ENCODE results near the gene TMEM131L. TPM values are rescaled to one million over a fixed set of nuclear protein-coding genes. Genes with fewer than 3 reads are reported as not detected.

TMEM131L gene
- total RNA-seq, 2 experiments from 2014 or later: 37.6 to 41.6 TPM

DNA sequence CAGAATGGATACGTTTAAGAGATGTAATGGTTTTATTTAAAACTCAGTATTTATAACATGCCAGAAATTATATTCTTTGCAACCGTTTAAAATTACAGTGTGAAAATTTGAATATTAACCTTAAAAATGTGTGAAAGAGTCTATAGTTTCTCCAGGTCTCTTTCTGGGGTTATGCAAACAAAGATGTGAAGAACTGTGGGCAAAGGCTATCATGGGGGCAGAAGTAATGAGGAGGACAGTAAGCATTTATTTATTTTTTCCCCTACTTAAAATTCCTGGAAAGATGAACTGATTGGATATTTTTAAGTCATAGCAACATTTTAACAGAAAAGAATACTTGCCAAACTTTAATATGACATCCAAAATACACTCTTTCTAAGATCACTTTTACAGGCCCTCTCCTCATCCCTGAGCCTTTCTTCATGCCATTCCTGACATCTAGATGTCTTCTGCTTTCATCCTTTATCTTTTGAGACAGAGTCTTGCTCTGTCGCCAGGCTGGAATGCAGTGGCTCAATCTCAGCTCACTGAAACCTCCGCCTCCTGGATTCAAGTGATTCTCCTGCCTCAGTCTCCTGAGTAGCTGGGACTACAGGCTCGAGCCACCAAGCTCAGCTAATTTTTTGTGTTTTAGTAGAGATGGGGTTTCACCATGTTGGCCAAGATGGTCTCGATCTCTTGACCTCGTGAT is 46.1 kb downstream of the TMEM131L start:
- intact Hi-C loops (cut with micrococcal nuclease): no loop called here
- DNase-seq: no peak
- Mint-ChIP-seq H3K36me3 (ENCODE audit: low read depth) (peaks cover 32% of the 10 kb centered on the region), H3K4me3 (no peak overlapping the region), H3K27me3 (ENCODE audit: low read depth) (no peaks in the 10 kb centered on the region), H3K4me1 (ENCODE audit: low read depth) (peaks cover 71% of the 10 kb centered on the region), H3K27ac (peak overlapping the region; percentile 74), H3K9me3 (peaks cover 5% of the 10 kb centered on the region)
- CTCF ChIA-PET: interaction anchor here (1.4 kb wide), 1 partner anchor 11 kb away, joined by 3 read pairs; no protein-coding TSS in a partner anchor

DNA sequence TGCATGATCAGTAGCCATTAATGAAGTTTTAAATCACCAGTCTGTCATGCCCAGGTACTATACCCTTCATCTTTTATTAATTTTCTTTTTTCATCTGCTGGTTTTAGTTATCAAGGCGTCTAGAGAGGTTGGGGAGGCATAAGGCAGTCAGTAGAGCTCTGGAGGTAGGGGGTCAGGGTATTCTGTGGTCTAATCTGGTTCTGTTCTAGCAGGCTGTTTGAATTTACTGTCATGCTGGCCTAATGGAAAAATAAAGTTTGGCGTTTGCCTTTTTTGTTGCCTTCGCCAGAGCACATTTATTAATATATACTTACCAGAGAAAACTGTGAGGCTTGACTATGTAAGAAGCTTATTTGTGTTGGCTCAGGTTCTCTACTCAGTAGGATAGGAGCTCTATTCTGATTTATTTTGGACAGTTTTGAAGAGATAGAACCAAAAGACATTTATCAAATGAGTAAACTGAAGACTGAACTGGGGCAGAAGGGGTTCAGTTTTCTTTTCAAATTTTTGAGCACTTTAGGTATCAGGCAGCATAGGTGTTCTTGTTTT is 46.9 kb downstream of the TMEM131L start:
- intact Hi-C loops (cut with micrococcal nuclease): no loop called here
- CTCF ChIA-PET: interaction anchor here (1.1 to 1.4 kb wide), 3 partner anchors 10 to 43 kb away, joined by 3 to 4 read pairs (median 3); no protein-coding TSS in a partner anchor
- DNase-seq: no peak
- H3K9me3 Mint-ChIP-seq: peaks cover 5% of the 10 kb centered on the region
- peaks cover 26% of the 10 kb centered on the region for H3K36me3 Mint-ChIP-seq (ENCODE audit: low read depth)
- no peak overlapping the region for H3K4me3 Mint-ChIP-seq
- H3K4me1 Mint-ChIP-seq (ENCODE audit: low read depth): peaks cover 71% of the 10 kb centered on the region
- H3K27ac Mint-ChIP-seq: peak overlapping the region; percentile 74
- no peaks in the 10 kb centered on the region for H3K27me3 Mint-ChIP-seq (ENCODE audit: low read depth)

- CTCF ChIA-PET: interaction anchor here (1.1 to 1.4 kb wide), 3 partner anchors 9 to 43 kb away, joined by 3 to 4 read pairs (median 3); no protein-coding TSS in a partner anchor
- Mint-ChIP-seq H3K36me3 (ENCODE audit: low read depth) (peaks cover 24% of the 10 kb centered on the region), H3K27me3 (ENCODE audit: low read depth) (no peaks in the 10 kb centered on the region), H3K9me3 (peaks cover 5% of the 10 kb centered on the region), H3K27ac (peak overlapping the region; percentile 88), H3K4me3 (no peak overlapping the region), H3K4me1 (ENCODE audit: low read depth) (peaks cover 73% of the 10 kb centered on the region)
- intact Hi-C loops (cut with micrococcal nuclease): no loop called here
- DNase-seq: no peak
Measured at GRCh38 chr4:153513596-153513995, 47.4 kb downstream of the TMEM131L start.

GRCh38 chr4:153514001-153514526 is 47.9 kb downstream of the TMEM131L start:
- Mint-ChIP-seq H3K27ac (peak overlapping the region; percentile 88), H3K4me3 (no peak overlapping the region)
- intact Hi-C loops (cut with micrococcal nuclease): no loop called here

DNA sequence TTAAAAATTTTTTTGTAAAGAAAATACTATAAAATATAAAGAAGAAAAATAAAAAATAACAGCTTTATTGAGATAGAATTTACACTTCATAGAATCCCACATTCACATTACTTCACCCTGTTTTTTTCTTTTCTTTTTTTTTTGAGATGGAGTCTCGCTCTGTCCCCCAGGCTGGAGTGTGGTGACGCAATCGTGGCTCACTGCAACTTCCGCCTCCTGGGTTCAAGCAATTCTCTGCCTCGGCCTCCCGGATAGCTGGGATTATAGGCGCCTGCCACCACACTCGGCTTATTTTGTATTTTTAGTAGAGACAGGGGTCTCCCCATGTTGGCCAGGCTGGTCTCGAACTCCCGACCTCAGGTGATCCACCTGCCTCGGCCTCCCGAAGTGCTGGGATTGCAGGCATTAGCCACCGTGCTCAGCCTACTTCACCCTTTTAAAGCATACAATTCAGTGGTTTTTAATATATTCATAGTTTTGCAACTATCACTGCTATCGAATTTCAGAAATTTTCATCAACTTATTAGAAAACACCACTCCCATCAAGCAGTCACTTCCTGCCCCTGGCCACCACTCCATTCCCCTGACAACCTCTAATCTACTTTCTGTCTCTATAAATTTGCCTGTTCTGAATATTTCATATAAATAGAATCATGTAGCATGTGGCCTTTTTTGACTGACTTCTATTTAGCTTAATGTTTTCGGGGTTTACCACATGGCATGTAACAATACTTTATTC is 48.7 kb downstream of the TMEM131L start:
- Mint-ChIP-seq H3K4me1 (ENCODE audit: low read depth) (peaks cover 82% of the 10 kb centered on the region), H3K36me3 (ENCODE audit: low read depth) (peaks cover 18% of the 10 kb centered on the region), H3K9me3 (peaks cover 5% of the 10 kb centered on the region), H3K27me3 (ENCODE audit: low read depth) (no peaks in the 10 kb centered on the region), H3K27ac (peak overlapping the region; percentile 22), H3K4me3 (no peak overlapping the region)
- DNase-seq: no peak
- CTCF ChIA-PET: interaction anchor here (0.7 to 1.0 kb wide), 3 partner anchors 35 to 81 kb away, joined by 3 to 9 read pairs (median 5); no protein-coding TSS in a partner anchor
- intact Hi-C loops (cut with micrococcal nuclease): no loop called here

More at GRCh38 chr4:153514001-153514526, 47.9 kb downstream of the TMEM131L start:
- Mint-ChIP-seq H3K4me1 (ENCODE audit: low read depth) (peaks cover 77% of the 10 kb centered on the region), H3K36me3 (ENCODE audit: low read depth) (peaks cover 22% of the 10 kb centered on the region), H3K9me3 (peaks cover 5% of the 10 kb centered on the region), H3K27me3 (ENCODE audit: low read depth) (no peaks in the 10 kb centered on the region)
- no peak for DNase-seq
- CTCF ChIA-PET: interaction anchor here (0.7 to 1.2 kb wide), 5 partner anchors 17 to 80 kb away, joined by 3 to 9 read pairs (median 4); no protein-coding TSS in a partner anchor

GRCh38 chr4:153517159-153517558 is 51.0 kb downstream of the TMEM131L start:
- CTCF ChIA-PET: interaction anchor here (1.4 kb wide), 1 partner anchor 15 kb away, joined by 6 read pairs; no protein-coding TSS in a partner anchor
- intact Hi-C loops (cut with micrococcal nuclease): no loop called here
- Mint-ChIP-seq H3K4me1 (ENCODE audit: low read depth) (peaks cover 82% of the 10 kb centered on the region), H3K27ac (peak overlapping the region; percentile 88), H3K9me3 (no peaks in the 10 kb centered on the region), H3K4me3 (no peak overlapping the region), H3K36me3 (ENCODE audit: low read depth) (peaks cover 8% of the 10 kb centered on the region), H3K27me3 (ENCODE audit: low read depth) (no peaks in the 10 kb centered on the region)
- DNase-seq: no peak

- Mint-ChIP-seq H3K36me3 (ENCODE audit: low read depth) (peaks cover 7% of the 10 kb centered on the region), H3K27ac (peak overlapping the region; percentile 88)
Measured at GRCh38 chr4:153518001-153518400, 51.8 kb downstream of the TMEM131L start.

DNA sequence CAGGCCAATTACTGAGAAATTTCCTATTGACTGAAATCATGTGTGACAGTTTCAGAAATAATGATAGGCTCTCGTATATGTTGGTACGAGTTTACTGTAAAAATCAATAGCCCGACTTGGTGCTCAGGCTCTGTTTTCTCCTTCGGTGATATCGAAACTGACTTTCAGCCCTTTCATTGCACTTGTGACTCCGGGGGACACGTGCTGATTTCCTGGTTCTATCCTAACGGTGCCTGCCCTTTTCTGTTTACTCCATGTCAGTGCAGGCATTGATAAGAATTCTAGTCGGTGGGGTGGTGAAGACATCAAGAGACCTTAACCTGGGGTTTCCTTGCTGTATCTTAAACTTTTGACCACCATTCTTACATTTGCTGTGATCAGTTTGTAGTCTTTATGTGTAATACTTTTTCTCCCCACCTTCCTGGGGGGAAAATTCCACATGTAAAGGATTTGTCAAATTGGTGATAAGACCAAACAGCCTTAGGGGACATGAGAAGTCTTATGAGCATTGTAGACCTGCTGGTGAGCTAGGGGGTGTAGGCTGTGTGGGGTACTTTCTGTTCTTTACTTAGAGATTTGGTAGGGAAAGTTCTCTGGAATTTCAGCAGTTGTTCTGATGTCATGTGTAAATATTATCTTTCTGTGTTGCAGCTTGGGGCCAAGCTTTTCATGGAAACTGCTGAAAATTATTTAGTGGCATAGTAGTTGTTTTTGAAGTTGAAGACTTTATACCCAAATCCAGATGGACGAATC is 52.7 kb downstream of the TMEM131L start:
- no peak for DNase-seq
- Mint-ChIP-seq H3K4me1 (ENCODE audit: low read depth) (peaks cover 81% of the 10 kb centered on the region), H3K4me3 (peak overlapping the region; percentile 58), H3K27me3 (ENCODE audit: low read depth) (no peaks in the 10 kb centered on the region), H3K27ac (peak overlapping the region; percentile 88), H3K9me3 (no peaks in the 10 kb centered on the region), H3K36me3 (ENCODE audit: low read depth) (peaks cover 7% of the 10 kb centered on the region)
- CTCF ChIA-PET: interaction anchor here (1.4 to 1.5 kb wide), 2 partner anchors 20 to 55 kb away, joined by 3 to 4 read pairs; no protein-coding TSS in a partner anchor
- intact Hi-C loops (cut with micrococcal nuclease): no loop called here

More at GRCh38 chr4:153518001-153518400, 51.8 kb downstream of the TMEM131L start:
- Mint-ChIP-seq H3K4me1 (ENCODE audit: low read depth) (peaks cover 81% of the 10 kb centered on the region), H3K9me3 (no peaks in the 10 kb centered on the region), H3K27me3 (ENCODE audit: low read depth) (no peaks in the 10 kb centered on the region), H3K4me3 (peak overlapping the region; percentile 58)
- DNase-seq: no peak
- intact Hi-C loops (cut with micrococcal nuclease): no loop called here
- CTCF ChIA-PET: interaction anchor here (0.8 to 1.4 kb wide), 3 partner anchors 16 to 173 kb away, joined by 3 to 6 read pairs (median 3); no protein-coding TSS in a partner anchor

GRCh38 chr4:153519687-153520086 is 53.5 kb downstream of the TMEM131L start:
- CTCF ChIA-PET: interaction anchor here (0.6 to 1.5 kb wide), 5 partner anchors 21 to 173 kb away, joined by 3 to 10 read pairs (median 3); no protein-coding TSS in a partner anchor
- Mint-ChIP-seq H3K9me3 (no peaks in the 10 kb centered on the region), H3K4me1 (ENCODE audit: low read depth) (peaks cover 83% of the 10 kb centered on the region), H3K36me3 (ENCODE audit: low read depth) (peaks cover 7% of the 10 kb centered on the region), H3K27ac (peak overlapping the region; percentile 88), H3K27me3 (ENCODE audit: low read depth) (no peaks in the 10 kb centered on the region), H3K4me3 (no peak overlapping the region)
- intact Hi-C loops (cut with micrococcal nuclease): no loop called here
- DNase-seq: no peak

DNA sequence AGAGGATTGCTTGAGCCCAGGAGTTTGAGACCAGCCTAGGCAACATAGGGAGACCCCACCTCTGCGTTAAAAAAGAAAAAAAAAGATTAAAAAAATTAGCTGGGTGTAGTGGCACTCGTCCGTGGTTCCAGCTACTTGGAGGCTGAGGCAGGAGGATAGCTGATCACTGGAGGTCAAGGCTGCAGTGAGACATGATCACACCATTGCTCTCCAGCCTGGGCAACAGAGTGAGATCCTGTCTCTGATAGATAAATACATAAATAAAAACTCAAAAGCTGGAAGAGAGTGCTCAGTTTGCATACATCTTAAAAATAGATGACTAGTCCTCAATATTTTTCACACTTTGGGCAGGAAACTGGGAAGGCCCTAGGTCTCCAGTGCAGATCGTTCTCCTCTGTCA is 54.1 kb downstream of the TMEM131L start:
- H3K4me1 Mint-ChIP-seq (ENCODE audit: low read depth): peaks cover 84% of the 10 kb centered on the region
- H3K27ac Mint-ChIP-seq: peak overlapping the region; percentile 97
- intact Hi-C loops (cut with micrococcal nuclease): no loop called here
- no peak for DNase-seq
- no peaks in the 10 kb centered on the region for H3K27me3 Mint-ChIP-seq (ENCODE audit: low read depth)
- peaks cover 7% of the 10 kb centered on the region for H3K36me3 Mint-ChIP-seq (ENCODE audit: low read depth)
- CTCF ChIA-PET: interaction anchor here (0.6 to 1.5 kb wide), 6 partner anchors 13 to 174 kb away, joined by 3 to 10 read pairs (median 4); no protein-coding TSS in a partner anchor
- no peak overlapping the region for H3K4me3 Mint-ChIP-seq
- H3K9me3 Mint-ChIP-seq: no peaks in the 10 kb centered on the region

DNA sequence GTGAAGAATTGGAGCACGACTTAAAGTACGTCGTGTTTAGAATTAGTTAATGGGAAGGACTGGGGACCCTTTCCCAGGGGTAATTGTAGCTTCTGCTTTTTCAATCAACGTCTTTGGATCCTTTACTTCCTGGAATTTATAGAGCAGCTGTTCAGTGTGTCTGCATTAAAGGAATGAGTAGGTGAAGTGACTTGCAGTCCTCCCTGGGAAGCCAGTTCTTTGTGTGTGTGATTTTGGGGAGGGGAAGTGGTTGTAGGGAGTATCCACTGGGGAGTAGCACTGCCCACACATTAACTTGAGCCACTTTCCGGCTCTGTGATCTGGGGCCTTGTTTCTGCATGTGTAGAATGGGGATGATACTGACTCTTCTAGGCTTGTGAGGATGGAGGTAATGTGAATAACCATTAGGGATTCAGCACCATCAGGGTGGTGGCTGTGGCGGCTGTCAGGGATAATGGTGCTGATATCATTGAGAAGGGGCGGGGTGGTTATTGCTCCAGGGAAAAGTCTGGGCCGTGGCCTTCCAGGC is 54.7 kb downstream of the TMEM131L start:
- peak overlapping the region; percentile 97 for H3K27ac Mint-ChIP-seq
- H3K36me3 Mint-ChIP-seq (ENCODE audit: low read depth): peaks cover 9% of the 10 kb centered on the region
- no peaks in the 10 kb centered on the region for H3K27me3 Mint-ChIP-seq (ENCODE audit: low read depth)
- DNase-seq: no peak
- peaks cover 82% of the 10 kb centered on the region for H3K4me1 Mint-ChIP-seq (ENCODE audit: low read depth)
- CTCF ChIA-PET: interaction anchor here (1.0 to 1.5 kb wide), 4 partner anchors 13 to 174 kb away, joined by 3 to 4 read pairs (median 3); no protein-coding TSS in a partner anchor
- peak overlapping the region; percentile 16 for H3K4me3 Mint-ChIP-seq
- no peaks in the 10 kb centered on the region for H3K9me3 Mint-ChIP-seq
- intact Hi-C loops (cut with micrococcal nuclease): no loop called here
